ENCODE results near the gene PHYKPL. TPM values are rescaled to one million over a fixed set of nuclear protein-coding genes. Genes with fewer than 3 reads are reported as not detected.

The PHYKPL gene
- total and polyA plus RNA-seq, 7 donors: 26.0 to 121 (median 47.6) TPM

- no peak overlapping the region for H3K27ac ChIP-seq
- H3K9me3 ChIP-seq: no peaks in the 10 kb centered on the region
- peaks cover 0 to 77% (median 12%) of the 10 kb centered on the region in 4 donors for H3K36me3 ChIP-seq
- TF ChIP-seq POLR2AphosphoS5 (IDR thresholded peaks at IDR 0.05) (no peak), POLR2A (IDR thresholded peaks at IDR 0.05) (no peak), CTCF (IDR thresholded peaks at IDR 0.05) (no peak), EP300 (IDR thresholded peaks at IDR 0.05) (no peak)
- H3K4me1 ChIP-seq: no peaks in the 10 kb centered on the region
- no peak for DNase-seq
- 91 to 92% methylated on average over 5 of the region's 5 CpGs for WGBS, 2 donors
- no peak overlapping the region for H3K4me3 ChIP-seq
- intact Hi-C loops (cut with DNase I): no loop called here
- no peaks in the 10 kb centered on the region for H3K27me3 ChIP-seq
Observed at GRCh38 chr5:178223196-178223773, 9.3 kb downstream of the PHYKPL start.

GRCh38 chr5:178222292-178222691 is 10.3 kb downstream of the PHYKPL start:
- TF ChIP-seq POLR2A (IDR thresholded peaks at IDR 0.05) (no peak), POLR2AphosphoS5 (IDR thresholded peaks at IDR 0.05) (no peak), CTCF (IDR thresholded peaks at IDR 0.05) (no peak), EP300 (IDR thresholded peaks at IDR 0.05) (no peak)
- Histone ChIP-seq H3K4me3 (no peak overlapping the region), H3K27ac (no peak overlapping the region), H3K4me1 (no peaks in the 10 kb centered on the region), H3K36me3 (peaks cover 0 to 72% (median 8%) of the 10 kb centered on the region in 4 donors), H3K27me3 (no peaks in the 10 kb centered on the region), H3K9me3 (no peaks in the 10 kb centered on the region)
- intact Hi-C loops (cut with DNase I): no loop called here
- WGBS, 2 donors: 97 to 98% methylated on average over 15 of the region's 15 CpGs
- no peak for DNase-seq

- no peaks in the 10 kb centered on the region for H3K9me3 ChIP-seq
- no peaks in the 10 kb centered on the region for H3K4me1 ChIP-seq
- intact Hi-C loops (cut with DNase I): no loop called here
- H3K27me3 ChIP-seq: no peaks in the 10 kb centered on the region
- no peak for DNase-seq
- H3K4me3 ChIP-seq: no peak overlapping the region
- no peak overlapping the region for H3K27ac ChIP-seq
- TF ChIP-seq EP300 (IDR thresholded peaks at IDR 0.05): no peak
- TF ChIP-seq POLR2AphosphoS5 (IDR thresholded peaks at IDR 0.05): no peak
- no peak for TF ChIP-seq CTCF (IDR thresholded peaks at IDR 0.05)
- TF ChIP-seq POLR2A (IDR thresholded peaks at IDR 0.05): no peak
- 74 to 75% methylated on average over 5 of the region's 5 CpGs for WGBS, 2 donors
- peaks cover 0 to 72% (median 10%) of the 10 kb centered on the region in 4 donors for H3K36me3 ChIP-seq
Observed at GRCh38 chr5:178221853-178222252, 10.7 kb downstream of the PHYKPL start.

GRCh38 chr5:178221282-178221681 is 11.3 kb downstream of the PHYKPL start:
- intact Hi-C loops (cut with DNase I): no loop called here
- 78 to 81% methylated on average over 3 of the region's 3 CpGs for WGBS, 2 donors
- no peak overlapping the region for H3K27ac ChIP-seq

More at GRCh38 chr5:178221282-178221681, 11.3 kb downstream of the PHYKPL start:
- H3K4me1 ChIP-seq: no peaks in the 10 kb centered on the region
- no peaks in the 10 kb centered on the region for H3K9me3 ChIP-seq
- no peak for TF ChIP-seq EP300 (IDR thresholded peaks at IDR 0.05)
- no peak for TF ChIP-seq CTCF (IDR thresholded peaks at IDR 0.05)
- no peak for TF ChIP-seq POLR2AphosphoS5 (IDR thresholded peaks at IDR 0.05)
- TF ChIP-seq POLR2A (IDR thresholded peaks at IDR 0.05): no peak
- H3K27me3 ChIP-seq: no peaks in the 10 kb centered on the region
- H3K36me3 ChIP-seq: peaks cover 0 to 72% (median 15%) of the 10 kb centered on the region in 4 donors
- no peak overlapping the region for H3K4me3 ChIP-seq
- no peak for DNase-seq
